NB4 (cell line): ENCODE measurements around the gene MUSK.

Source experiments
- POLR2A ChIP-seq: IDR thresholded peaks from 2 replicates; pipeline ENCODE4 v1.6.1; 2011; ENCODE audit warnings: mild to moderate bottlenecking; ENCODE audit not compliant: insufficient read length; ENCODE audit errors: extremely low read depth
- TF ChIP-seq, protein P1 (sequence below): IDR thresholded peaks from one replicate; pipeline ENCODE4 v1.5.1; 2012; ENCODE audit warnings: low read depth, low read length

DNA sequence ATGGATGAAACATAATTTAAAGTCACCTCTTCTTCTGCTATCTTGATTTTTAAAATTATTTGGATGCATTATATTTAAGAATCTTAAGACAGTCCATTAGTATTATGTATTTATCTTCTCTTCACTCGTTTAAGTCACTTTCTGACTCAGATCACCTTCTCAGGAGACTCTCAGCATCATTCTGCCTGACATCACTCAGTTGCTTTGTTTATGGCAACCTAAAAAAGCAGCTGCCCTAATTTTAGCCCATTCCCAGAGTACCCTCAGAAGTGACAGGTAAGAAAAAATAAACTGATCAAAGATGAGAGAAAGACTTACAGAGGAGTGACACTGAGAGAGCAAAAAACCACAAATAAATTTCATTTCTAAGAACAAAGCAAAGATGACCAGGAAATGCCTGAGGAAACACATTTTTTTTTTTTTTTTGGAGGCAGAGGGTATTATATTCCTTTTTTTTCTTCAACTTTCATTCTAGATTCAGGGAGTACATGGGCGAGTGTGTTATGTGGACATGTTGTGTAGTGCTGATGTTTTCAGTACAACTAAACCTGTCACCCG lies 140.5 kb downstream of the MUSK start:
- no peak for TF ChIP-seq POLR2A
- TF ChIP-seq, protein P1, sequence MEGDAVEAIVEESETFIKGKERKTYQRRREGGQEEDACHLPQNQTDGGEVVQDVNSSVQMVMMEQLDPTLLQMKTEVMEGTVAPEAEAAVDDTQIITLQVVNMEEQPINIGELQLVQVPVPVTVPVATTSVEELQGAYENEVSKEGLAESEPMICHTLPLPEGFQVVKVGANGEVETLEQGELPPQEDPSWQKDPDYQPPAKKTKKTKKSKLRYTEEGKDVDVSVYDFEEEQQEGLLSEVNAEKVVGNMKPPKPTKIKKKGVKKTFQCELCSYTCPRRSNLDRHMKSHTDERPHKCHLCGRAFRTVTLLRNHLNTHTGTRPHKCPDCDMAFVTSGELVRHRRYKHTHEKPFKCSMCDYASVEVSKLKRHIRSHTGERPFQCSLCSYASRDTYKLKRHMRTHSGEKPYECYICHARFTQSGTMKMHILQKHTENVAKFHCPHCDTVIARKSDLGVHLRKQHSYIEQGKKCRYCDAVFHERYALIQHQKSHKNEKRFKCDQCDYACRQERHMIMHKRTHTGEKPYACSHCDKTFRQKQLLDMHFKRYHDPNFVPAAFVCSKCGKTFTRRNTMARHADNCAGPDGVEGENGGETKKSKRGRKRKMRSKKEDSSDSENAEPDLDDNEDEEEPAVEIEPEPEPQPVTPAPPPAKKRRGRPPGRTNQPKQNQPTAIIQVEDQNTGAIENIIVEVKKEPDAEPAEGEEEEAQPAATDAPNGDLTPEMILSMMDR = no peak
